Activated B cell treated with CpG ODN at 0.5 μM for 24 hours (primary cell): Measurements from ENCODE around the gene ZAR1. TPM values are rescaled to one million over a fixed set of nuclear protein-coding genes. Genes with fewer than 3 reads are reported as not detected.
A peak's percentile ranks its signal among the peaks of the same experiment; 100 is the strongest.

Source experiments
- ATAC-seq: fragments of 200-7000 bp; cut with Tn5 transposase; one replicate; pipeline ENCODE4 v1.10.0; 2021; ENCODE audit warnings: low read depth, mild to moderate bottlenecking, moderate library complexity
- CTCF ChIA-PET: fragments of 350-600 bp; sonication (Branson Sonifier 250); formaldehyde crosslinking; loops from one replicate; lab custom pipeline; 2021; ENCODE audit warnings: antibody characterized with exemption; lab: Charles Lee
- POLR2A ChIA-PET: fragments of 350-600 bp; sonication (Branson Sonifier 250); formaldehyde crosslinking; loops from one replicate; lab custom pipeline; 2021; ENCODE audit warnings: antibody characterized with exemption; lab: Charles Lee
- DNase-seq: peaks from one replicate; pipeline ENCODE4 v3.0.0; 2022
- H3K27ac Mint-ChIP-seq: one replicate; pipeline ENCODE4 v1.8.0; 2020; ENCODE audit warnings: mixed read lengths
- H3K27me3 Mint-ChIP-seq: one replicate; pipeline ENCODE4 v1.8.0; 2021; ENCODE audit warnings: mixed read lengths
- H3K36me3 Mint-ChIP-seq: one replicate; pipeline ENCODE4 v1.8.0; 2021; ENCODE audit warnings: low read depth, mixed read lengths
- H3K4me1 Mint-ChIP-seq: one replicate; pipeline ENCODE4 v1.8.0; 2021; ENCODE audit warnings: mixed read lengths
- H3K4me3 Mint-ChIP-seq: one replicate; pipeline ENCODE4 v1.8.0; 2020; ENCODE audit warnings: mild to moderate bottlenecking, mixed read lengths
- H3K9me3 Mint-ChIP-seq: one replicate; pipeline ENCODE4 v1.8.0; 2020; ENCODE audit warnings: mixed read lengths
- intact Hi-C: fragments of 100-400 bp; cut with micrococcal nuclease; formaldehyde crosslinking; loops from one replicate; pipeline ENCODE4 v1.15.1; 2024
- total RNA-seq: library from RNA; stranded (reverse); gene quantifications from 2 replicates; pipeline ENCODE4 v1.2.3, GENCODE V29; 2022
- TF ChIP-seq, protein P1 (sequence below): fragments of 200-600 bp; IDR thresholded peaks from one replicate; pipeline ENCODE4 v1.8.0; 2022; ENCODE audit warnings: antibody characterized with exemption, mild to moderate bottlenecking

The ZAR1 gene
- total RNA-seq, 1 donor from 2014 or later = not detected

DNA sequence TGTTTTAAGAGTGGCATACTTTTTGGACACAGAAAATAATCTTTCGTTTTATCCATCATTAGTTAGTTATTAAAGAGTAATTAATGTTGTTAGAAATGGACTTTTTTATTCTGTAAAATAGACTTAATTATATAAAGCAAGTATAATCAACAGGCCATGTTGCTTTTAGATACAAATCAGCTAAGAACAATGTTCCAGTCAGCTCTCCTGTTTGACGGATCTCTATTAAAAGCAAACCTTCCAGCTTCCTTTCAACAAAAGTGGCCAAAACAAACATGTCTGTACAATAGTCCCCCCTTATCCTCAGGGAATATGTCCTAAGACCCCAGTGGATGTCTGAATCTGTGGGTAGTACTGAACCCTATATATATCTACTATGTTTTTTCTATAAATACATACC is 11.8 kb upstream of the ZAR1 start:
- H3K27ac Mint-ChIP-seq = no peak overlapping the region
- TF ChIP-seq, protein P1, sequence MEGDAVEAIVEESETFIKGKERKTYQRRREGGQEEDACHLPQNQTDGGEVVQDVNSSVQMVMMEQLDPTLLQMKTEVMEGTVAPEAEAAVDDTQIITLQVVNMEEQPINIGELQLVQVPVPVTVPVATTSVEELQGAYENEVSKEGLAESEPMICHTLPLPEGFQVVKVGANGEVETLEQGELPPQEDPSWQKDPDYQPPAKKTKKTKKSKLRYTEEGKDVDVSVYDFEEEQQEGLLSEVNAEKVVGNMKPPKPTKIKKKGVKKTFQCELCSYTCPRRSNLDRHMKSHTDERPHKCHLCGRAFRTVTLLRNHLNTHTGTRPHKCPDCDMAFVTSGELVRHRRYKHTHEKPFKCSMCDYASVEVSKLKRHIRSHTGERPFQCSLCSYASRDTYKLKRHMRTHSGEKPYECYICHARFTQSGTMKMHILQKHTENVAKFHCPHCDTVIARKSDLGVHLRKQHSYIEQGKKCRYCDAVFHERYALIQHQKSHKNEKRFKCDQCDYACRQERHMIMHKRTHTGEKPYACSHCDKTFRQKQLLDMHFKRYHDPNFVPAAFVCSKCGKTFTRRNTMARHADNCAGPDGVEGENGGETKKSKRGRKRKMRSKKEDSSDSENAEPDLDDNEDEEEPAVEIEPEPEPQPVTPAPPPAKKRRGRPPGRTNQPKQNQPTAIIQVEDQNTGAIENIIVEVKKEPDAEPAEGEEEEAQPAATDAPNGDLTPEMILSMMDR = no peak

DNA sequence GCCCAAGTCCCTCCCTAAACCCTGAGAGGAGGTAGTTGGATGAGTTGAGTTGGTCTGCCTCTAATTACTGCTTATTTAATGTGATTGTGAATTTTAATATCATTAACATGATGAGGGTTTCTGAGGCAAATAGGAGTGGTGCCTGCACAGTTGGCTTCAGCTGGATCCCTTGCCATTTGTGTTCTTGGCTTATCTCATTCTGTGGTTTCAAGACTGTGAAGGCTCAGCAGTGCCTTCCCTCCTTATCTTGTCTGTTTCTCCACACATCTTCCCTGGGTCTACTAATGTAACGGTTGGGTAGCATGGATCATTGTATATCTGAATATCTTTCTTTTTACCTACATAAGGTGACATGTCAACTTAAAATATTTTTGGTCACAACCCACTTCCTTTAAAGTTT is 8.5 kb upstream of the ZAR1 start:
- peaks cover 45% of the 10 kb centered on the region for H3K27me3 Mint-ChIP-seq
- H3K36me3 Mint-ChIP-seq = no peaks in the 10 kb centered on the region
- CTCF ChIA-PET = no interaction called here
- peaks cover 19% of the 10 kb centered on the region for H3K4me1 Mint-ChIP-seq
- DNase-seq (no peak), ATAC-seq (no peak)
- intact Hi-C loops = no loop called here
- no peaks in the 10 kb centered on the region for H3K9me3 Mint-ChIP-seq
- H3K27ac Mint-ChIP-seq = no peak overlapping the region
- no peak overlapping the region for H3K4me3 Mint-ChIP-seq
- POLR2A ChIA-PET = interaction anchor here (0.6 kb wide), 1 partner anchor 84 kb away, joined by 5 read pairs; no protein-coding TSS in a partner anchor
- TF ChIP-seq, protein P1 = no peak

More for the DNA sequence above, 11.8 kb upstream of the ZAR1 start:
- DNase-seq (no peak), ATAC-seq (no peak)
- ChIA-PET CTCF (no interaction called here), POLR2A (no interaction called here)
- H3K4me3 Mint-ChIP-seq = no peak overlapping the region
- H3K4me1 Mint-ChIP-seq = peaks cover 7% of the 10 kb centered on the region
- H3K27me3 Mint-ChIP-seq = peaks cover 26% of the 10 kb centered on the region
- intact Hi-C loops = no loop called here
- no peaks in the 10 kb centered on the region for H3K36me3 Mint-ChIP-seq
- H3K9me3 Mint-ChIP-seq = no peaks in the 10 kb centered on the region

- H3K4me1 Mint-ChIP-seq = peaks cover 19% of the 10 kb centered on the region
- H3K27ac Mint-ChIP-seq = no peak within 1 kb of the TSS
- ATAC-seq = peak; percentile 52
- H3K36me3 Mint-ChIP-seq = no peaks in the 10 kb centered on the region
- peak; percentile 25 for DNase-seq
- POLR2A ChIA-PET = no interaction called here
- H3K4me3 Mint-ChIP-seq = peak within 1 kb of the TSS; percentile 77
- no peaks in the 10 kb centered on the region for H3K9me3 Mint-ChIP-seq
- CTCF ChIA-PET = no interaction called here
- intact Hi-C loops = no loop called here
- TF ChIP-seq, protein P1 = no peak
- H3K27me3 Mint-ChIP-seq = peaks cover 54% of the 10 kb centered on the region
These were observed 6.9 kb upstream of the ZAR1 start, which contains the start of gene SLC10A4 for GRCh38 chr4:48483006-48483776. TSS of gene SLC10A4 (plus strand) at chr4:48483343. CDS start at chr4:48483562, 219 bp downstream.

- intact Hi-C loops = no loop called here
- Mint-ChIP-seq H3K9me3 (no peaks in the 10 kb centered on the region), H3K4me1 (peaks cover 19% of the 10 kb centered on the region), H3K27ac (no peak overlapping the region), H3K27me3 (peaks cover 60% of the 10 kb centered on the region), H3K4me3 (peak overlapping the region; percentile 77), H3K36me3 (no peaks in the 10 kb centered on the region)
- peak; percentile 19 for DNase-seq
- ChIA-PET POLR2A (interaction anchor here (0.6 kb wide), 1 partner anchor 8 kb away, joined by 3 read pairs; no protein-coding TSS in a partner anchor), CTCF (interaction anchor here (0.6 kb wide), 1 partner anchor 16 kb away, joined by 3 read pairs; no protein-coding TSS in a partner anchor)
- TF ChIP-seq, protein P1 = no peak
- ATAC-seq = no peak
These were observed 6.1 kb upstream of the ZAR1 start for GRCh38 chr4:48483777-48484493.
